HG02885 (cell line): Measurements from ENCODE around the gene ASTN2.

ENCODE experiments used
- ATAC-seq: cut with Tn5 transposase; IDR thresholded peaks from one replicate; pipeline ENCODE4 v1.9.1; 2021; ENCODE audit warnings: mild to moderate bottlenecking; ENCODE audit not compliant: unreplicated experiment, poor library complexity

ASTN2 gene

DNA sequence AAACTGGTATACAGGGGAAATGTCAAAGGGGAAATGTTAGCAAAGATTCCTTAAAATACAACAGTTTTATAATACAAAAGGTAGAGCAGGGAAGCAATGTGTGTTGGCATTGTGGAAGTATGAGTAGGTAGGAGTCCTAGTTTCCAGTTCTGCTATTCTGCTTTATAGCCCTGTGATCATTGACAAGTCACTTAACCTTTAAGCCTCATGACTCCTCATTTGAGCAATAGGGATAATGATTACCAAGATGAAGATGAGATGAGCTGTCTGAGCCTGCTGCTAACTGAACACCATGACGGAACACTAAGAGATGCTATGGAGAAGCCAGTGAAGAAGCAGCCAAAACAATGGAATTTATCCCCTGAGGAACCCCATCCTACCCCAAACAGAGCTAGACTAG, 1009.5 kb downstream of the ASTN2 start:
- ATAC-seq, result no peak

DNA sequence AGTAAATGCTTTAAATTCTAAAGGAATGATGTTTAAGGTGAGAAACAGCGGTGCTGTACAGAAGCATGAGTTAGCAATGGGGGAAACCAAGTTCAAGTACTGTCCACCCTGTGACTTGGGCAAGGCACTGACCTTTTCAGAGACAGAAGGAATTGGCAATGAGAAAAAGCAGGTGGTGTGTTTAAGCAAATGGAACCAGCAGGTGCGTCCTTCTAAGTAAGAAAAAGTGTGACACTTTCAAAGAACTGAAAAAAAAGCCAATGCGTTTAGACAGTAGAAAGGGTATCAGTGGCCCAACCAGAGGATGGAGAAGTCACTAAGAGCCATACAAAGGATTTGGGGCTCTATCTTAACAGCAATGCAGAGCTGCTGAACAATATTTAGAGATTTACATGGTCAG, 1010.6 kb downstream of the ASTN2 start:
- ATAC-seq, result no peak

DNA sequence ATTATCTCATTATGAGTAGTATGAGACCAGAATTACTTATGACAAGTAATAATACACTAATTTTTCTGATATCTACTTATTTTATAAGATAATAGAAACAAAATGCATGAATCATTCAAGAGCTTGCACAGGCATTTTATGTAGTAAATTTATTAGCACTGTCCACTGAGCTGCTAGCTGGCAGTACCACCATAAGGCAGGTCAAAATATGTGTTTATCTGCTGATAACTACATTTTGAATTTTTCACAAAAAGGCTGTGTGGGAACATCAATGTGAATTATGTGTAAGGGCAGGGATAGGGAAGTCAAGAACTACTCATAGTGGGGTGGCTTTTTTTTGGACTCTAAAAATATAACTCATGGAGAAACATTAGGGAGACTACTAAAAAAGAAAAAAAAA, 1011.7 kb downstream of the ASTN2 start:
- no peak for ATAC-seq

DNA sequence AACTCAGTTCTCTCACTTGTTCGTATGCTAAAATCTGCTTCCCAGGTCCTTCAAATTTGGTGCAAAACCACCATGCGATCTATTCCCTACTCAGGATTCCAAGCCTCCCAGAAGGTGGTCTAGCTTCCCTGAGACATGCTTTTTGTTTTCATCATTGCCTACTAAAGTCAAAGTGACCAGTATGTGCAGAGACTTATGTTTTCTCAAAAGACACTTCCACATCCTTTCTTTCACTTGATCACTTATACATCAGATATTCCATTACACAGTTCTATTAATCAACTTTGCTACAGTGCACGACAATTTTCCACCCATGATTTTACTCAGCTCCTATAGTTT, 1019.2 kb downstream of the ASTN2 start:
- no peak for ATAC-seq

DNA sequence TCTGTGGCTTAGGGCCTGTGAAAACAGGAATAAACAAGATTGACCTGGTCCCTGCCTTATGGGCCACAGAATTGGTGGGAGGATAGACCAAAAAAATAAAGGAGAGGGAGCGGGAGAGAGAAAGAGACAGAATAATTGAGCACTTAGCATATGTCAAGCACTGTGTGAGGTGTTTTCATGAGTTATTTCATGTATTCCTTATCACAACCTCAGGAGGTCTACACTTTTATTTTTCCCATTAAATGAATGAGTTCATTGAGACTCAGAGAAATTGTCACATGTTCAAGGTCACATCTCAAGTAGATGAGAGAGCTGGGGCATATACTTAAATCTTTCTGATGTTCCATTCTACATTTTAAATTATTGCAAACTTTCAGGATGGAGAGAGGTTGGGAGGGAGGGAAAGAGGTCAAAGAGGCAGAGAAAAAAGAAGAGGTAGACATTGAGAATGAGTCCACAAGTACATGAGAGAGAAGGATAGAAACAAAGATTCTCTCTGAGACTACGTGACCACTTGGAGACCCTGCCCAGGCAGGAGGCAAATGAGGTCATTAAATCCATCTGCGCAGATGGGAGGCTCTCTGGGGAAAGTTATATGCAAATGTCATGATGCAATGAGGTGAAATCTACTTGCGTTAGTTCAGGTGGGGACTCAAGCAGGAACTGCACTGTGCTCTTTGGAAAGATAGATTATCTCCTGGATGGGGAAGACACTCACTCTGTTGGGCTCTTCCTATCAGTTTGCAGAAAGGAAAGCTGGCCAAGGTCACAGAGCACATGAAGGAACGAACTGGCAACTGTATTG, 1019.8 kb downstream of the ASTN2 start:
- no peak for ATAC-seq

DNA sequence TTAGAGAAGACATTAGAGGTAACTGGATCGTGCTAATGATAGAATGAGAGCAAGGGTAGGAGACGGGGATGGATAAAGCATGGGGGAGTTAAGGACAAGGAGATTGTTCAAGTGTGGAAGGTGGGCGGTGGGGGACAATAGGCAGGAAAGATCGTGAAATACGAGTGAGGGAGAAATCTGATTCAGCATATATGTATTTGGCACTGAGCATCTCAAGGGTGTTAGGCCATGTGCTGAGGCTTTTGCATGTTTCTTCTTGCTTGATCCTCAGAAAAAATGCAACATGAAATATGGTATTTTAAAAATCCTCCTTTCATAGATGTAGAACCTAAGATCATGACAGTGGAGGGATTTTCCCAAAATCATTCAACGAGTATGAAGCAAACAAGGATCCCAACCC, 1020.8 kb downstream of the ASTN2 start:
- no peak for ATAC-seq

DNA sequence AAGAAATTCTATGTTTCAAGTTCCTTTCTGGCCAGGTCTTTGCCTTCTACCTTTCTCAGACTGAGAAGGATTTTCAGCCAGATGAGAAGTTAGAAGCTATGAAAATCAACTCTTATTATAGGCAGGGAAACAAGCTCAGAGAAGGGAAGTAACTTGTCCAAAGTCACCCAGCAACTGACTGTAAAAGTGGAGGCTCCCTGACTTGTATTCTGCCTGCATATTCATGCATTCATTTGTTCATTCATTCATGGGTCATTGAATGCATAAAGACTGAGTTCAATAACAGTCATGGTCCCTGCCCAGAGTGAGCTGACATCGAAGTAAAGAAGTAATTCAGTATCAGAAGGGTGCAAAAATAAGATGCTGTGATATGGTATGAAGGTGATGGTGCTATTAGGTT, 1021.7 kb downstream of the ASTN2 start:
- no peak for ATAC-seq

DNA sequence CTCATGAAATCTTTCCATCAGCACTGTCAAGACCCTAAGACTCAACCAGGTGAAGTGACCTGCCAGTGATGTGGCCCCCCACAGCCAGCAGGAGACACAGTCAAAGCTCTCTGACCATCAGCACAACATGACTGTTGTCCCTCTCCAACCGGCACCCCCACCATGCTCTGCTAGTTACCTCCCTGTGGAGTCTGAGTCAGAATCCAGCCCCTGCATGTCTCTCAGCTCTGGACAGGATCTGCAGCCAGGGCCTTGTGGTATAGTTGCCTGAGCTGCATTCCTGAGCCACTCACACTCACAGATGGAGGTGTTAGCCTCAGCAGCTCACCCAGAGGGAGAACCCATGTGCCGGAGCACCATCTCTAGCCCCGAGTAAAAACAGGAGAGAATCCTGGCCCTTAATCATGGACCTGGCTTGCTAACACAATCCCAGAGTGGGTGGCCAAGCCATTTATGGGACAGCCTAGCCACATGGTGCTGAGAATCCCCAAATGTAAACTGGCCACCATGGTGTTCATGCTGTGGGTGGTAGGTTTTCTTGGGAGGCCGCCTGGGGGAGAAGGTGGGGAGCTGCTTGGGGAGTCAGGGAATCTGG, 1023.5 kb downstream of the ASTN2 start:
- ATAC-seq, result no peak

DNA sequence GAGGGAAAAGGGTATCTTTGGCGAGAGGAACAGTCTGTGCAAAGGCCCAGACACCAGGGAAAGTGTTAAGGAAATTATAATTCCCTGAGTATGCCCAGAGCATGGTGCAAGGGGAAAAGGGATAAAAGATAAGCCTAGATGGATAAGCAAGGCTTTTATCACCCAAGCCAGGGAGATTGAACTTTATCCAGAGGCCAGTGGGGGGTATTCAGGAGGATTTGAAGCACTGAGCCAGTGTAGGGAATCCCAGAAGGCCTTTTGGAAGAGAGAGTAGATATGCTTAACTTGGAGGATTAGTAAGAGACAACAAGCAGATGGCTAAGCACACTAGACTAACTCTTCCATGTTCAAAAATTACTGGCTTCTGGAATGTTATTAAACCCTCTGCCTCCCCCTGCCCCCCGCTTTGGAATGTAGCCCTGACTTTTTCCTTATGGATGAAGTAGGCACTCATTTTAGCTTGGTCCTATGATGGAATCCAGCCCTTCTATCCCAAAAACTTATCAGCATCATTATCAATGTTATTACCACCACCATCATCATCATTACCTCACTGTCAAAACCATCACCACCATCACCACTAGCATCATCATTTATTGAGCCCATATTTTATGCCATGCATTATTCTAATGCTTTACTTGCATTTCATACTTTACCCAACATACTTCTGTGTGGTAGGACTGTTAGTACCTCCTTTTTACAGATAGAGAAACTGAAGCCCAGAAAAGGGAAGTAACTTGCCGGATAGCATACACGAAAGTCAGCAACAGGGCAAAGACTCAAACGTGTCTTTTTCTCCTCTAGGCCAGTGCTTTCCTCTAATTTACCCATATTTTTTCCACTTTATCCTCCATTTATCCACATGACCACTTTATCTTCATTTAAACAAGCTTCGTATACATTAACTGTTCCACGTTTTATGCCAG, 1024.3 kb downstream of the ASTN2 start:
- ATAC-seq, result peak; percentile 86

DNA sequence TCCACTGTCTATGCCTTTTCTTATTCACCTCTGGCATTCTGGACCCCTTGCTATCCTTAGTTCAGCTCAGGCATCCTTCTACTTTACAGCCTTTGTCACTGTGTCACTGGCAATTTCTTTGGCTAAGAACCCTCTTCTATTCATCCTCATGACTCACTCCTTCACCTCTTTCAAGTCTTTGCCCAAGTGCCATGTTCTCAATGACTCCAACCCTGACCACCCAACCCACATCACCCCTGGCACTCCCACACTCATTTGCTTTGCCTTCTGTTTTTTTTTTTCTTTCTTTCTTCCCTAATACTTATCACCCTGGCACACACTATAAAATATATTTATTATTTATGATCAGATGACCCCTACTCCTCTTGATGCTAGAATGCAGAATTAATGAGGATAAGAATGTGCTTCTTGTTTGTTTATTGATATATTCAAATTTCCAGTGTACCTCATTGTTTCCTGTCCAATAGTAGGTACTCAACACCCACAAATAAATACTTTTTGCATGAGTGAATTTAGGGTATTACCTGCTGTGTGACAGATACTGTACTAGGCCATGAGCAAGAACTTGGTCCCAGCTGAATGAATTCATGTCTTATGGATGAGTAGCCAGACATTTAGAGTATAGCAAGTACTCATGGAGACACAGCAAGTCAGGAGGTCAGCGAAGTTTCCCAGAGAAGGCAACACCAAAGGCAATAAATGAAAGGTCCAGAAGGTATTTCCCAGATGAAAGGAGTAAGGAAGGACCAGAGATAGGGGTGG, 1025.1 kb downstream of the ASTN2 start:
- ATAC-seq, result no peak

DNA sequence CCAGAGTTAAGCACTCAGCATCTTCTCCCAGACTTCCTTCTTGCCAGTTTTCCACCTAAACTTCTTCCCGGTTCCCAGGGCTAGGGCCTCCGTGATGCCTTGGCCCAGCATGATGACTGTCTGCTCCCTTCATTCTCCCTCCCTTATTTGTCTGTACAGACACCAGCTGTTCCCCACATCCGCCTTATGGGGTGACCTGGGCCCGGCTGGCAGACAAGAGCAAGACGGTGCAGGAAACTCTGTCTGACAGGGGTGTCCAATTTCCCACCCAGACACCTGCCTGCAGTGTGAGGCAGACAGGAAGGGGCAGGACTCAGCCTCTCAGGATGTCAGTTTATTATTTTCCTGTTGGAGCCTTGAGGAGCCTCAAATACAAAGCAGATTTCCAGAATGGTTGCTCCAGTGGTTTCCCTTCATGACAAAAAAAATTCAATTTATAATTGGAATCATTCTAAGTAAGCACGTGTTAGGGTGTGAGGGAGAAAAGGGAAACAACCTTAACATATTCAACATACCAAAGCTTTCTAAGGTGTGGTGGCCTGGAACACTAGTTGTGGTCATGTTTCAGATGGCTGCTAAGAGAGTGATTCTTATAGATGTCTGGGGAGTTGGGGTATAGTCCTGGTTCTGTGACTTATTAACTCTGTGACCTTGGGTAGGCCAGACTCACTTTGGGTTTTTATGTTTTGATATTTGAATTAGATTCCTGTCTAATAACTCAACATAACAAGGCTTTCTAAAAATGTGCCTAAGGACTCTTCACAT, 1026.7 kb downstream of the ASTN2 start:
- ATAC-seq, result no peak

DNA sequence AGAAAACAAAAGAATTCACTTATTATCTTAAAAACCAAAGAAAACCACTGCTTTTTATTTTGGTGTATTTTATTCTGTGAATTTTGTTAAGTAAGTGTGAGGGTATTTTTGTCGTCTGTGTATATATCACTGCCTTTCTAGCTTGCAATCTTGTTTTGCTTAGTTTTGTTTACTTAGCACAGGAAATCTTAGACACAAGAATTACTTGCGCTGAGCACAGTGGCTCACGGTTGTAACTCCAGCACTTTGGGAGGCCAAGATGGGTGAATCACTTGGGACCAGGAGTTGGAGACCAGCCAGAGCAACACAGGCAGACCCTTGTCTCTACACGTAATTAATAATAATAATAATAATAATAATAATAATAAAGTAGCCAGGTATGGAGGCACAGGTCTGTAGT, 1030.9 kb downstream of the ASTN2 start:
- ATAC-seq, result no peak

DNA sequence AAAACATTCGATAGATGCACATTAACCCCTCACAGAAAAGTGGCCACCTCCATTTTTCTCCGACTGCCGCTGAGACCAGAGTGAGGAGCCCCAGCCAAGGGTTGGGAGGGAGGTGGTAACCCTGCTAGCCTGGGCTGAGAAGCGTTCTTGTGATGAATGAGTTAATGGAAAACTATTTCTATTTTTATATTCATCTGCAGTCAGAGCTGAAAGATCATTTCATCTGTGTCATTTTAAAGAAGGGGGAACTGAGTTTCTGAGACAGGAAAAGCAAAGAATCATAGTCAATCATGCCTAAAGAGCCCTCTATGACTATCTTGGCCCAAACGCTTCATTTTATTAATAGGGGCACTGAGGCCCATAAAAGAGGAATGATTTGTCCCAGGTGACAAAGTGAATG, 1031.7 kb downstream of the ASTN2 start:
- no peak for ATAC-seq

DNA sequence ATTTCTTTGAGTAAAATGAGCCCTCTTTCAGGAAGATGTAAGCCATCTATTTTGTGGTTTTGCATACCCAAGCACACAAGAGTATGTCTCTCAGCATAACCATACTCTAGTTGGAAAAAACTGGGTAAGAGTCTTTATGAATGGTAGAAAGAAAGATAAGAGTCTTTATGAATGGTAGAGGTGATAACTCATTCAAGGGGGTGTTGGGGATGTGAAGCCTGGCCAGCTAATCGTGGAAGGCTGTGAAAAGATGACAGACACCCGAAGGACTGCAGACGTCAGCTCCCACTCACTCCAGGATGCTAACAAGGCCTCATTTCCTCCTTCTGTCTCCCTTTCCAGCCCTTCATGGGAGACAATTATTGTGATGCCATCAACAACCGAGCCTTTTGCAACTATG, 1032.8 kb downstream of the ASTN2 start:
- ATAC-seq, result no peak

DNA sequence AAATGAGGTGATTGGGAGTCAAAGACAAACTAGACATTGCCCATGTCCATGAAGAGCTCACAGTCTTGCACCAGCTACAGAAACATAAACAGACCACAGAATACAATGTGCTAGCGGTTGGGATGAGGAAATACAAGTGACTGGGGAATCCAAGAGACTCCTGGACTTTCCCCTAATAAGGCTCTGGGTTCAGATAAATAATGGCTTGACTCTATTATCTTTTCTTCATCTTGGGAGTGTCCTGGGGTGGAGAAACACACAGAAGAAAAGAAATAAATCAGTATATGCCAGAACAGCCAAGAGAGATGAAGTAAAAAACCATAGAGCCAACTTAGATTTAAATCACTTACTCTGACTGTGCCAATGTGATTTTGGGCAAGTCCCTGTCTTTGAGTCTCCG, 1033.5 kb downstream of the ASTN2 start:
- no peak for ATAC-seq

DNA sequence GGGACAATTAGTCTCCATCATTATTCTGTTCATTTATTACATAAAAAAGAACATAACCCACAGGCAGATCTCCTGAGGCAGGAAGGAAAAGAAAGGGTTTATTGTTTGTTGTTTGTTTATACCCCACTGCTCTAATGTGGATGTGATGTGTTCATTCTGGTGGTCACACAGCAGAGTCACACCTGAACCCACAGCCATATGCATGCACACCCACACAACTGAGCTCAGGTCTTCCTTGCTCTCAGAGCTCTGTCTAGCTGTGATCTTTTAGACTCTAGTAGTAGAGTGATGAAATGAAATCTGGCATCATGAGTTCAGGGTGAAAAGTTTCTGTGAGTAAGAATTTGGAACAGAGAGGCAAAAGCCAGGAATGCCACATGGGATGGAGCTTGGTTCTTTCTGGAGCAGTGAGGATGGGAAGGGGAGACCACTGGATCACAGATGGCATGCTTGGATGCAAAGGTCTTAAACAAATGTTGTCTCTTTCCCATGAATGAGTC, 1034.3 kb downstream of the ASTN2 start:
- no peak for ATAC-seq

DNA sequence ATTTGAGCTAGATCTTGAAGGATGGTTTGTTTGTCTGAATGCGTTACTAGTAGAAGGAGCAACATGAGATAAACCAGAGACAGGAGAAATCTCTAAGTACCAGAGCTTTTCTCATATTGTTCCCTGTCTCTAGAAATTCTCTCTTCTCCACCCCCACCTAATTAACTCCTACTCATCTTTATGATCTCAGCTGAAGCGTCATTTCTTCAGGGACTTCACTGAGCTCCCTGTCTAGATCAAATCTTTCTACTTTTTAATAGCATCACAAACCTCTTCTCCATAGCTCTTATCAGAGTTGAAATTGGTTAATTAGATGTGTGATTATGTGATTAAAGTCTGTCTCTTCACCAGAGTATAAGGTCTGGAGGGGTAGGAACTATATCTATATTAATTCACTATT, 1035.0 kb downstream of the ASTN2 start:
- ATAC-seq, result no peak

DNA sequence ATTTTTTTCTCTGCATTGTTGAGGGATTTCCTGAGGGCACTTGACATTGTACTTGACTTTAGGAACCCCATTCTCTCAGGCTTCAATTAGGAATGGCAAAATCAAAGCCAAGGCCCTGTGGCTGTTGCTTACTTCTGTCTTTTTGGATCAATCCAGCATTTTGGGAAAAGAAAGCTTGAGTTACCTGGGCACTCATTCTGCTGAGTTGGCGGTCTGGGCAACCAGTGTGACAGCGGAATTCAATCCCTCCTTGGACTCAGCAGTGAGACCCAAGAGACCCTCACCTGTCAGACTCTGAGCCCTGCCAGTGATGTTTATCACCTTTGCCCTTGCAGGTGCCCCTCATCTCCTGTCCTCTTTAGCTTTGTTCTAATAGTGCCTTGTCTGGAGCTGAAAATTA, 1036.0 kb downstream of the ASTN2 start:
- no peak for ATAC-seq

DNA sequence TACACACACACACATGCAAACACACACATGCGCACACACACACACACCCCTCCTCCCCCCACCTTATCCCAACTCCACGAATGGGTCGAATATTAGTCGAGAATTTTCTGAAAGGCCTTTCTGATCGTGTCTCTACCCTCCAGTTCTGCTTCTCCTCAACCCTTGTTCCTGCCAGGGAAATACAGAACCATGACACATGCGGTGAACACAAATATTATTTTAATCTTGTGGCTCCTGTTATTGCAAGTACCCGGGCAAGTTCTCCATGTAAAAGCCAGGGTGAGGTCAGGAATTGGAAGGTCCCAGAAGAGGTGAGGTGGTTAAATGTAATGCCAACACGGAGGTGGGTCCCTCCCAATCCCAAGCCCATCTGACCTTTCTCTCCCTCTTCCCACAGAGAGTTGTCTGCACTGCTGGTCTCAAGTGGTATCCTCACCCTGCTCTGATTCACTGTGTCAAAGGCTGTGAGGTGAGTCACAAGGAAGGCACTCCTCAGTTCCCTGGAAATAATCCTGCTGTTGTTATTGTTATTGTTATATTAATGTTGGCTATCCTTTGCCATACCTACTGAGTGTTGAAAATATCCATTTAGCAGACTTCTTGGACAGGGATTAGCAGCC, 1037.6 kb downstream of the ASTN2 start:
- ATAC-seq, result no peak
